Liver (tissue), 9 donors: ENCODE results near the gene TPX2. TPM values are rescaled to one million over a fixed set of nuclear protein-coding genes. Genes with fewer than 3 reads are reported as not detected.
A peak's percentile ranks its signal among the peaks of the same experiment; 100 is the strongest.
"Not testable (repeated sequence)": the region's sequence is repeated elsewhere in the genome, so short reads cannot be mapped to it uniquely, and the experiment has no call there.

Experiments used
- DNase-seq: peaks from one replicate; pipeline ENCODE4 v3.0.0-alpha.2; 2017; ENCODE audit warnings: low spot score
- H3K27ac ChIP-seq, 2 donors: one replicate each; pipeline ENCODE4 v1.7.0; 2013; ENCODE audit warnings: inconsistent platforms in 2 of 2, low read length in 2 of 2, control low read depth in 1 of 2, low read depth in 1 of 2, mild to moderate bottlenecking in 1 of 2
- H3K27me3 ChIP-seq, 4 donors: one replicate each; pipeline versions ENCODE4 v1.6.1 to v1.7.0; 2013; ENCODE audit warnings: low read length in 3 of 4, inconsistent platforms in 1 of 4, mild to moderate bottlenecking in 1 of 4, moderate library complexity in 1 of 4; ENCODE audit not compliant: control insufficient read depth in 4 of 4, insufficient read depth in 4 of 4
- H3K36me3 ChIP-seq, 4 donors: one replicate each; pipeline versions ENCODE4 v1.6.1 to v1.7.0; 2013; ENCODE audit warnings: low read length in 3 of 4, mild to moderate bottlenecking in 3 of 4, low read depth in 1 of 4, moderate library complexity in 1 of 4; ENCODE audit not compliant: control insufficient read depth in 4 of 4, insufficient read depth in 3 of 4
- H3K4me1 ChIP-seq, 4 donors: one replicate each; pipeline versions ENCODE4 v1.6.1 to v1.7.0; 2013; ENCODE audit warnings: low read length in 3 of 4, mild to moderate bottlenecking in 3 of 4, moderate library complexity in 1 of 4; ENCODE audit not compliant: control insufficient read depth in 4 of 4, insufficient read depth in 4 of 4
- H3K4me3 ChIP-seq, 3 donors: one replicate each; pipeline versions ENCODE4 v1.6.1 to v1.7.0; 2013; ENCODE audit warnings: low read length in 3 of 3, control low read depth in 1 of 3, low read depth in 1 of 3, mild to moderate bottlenecking in 1 of 3
- H3K9ac ChIP-seq, 2 donors: one replicate each; pipeline ENCODE4 v1.7.0; 2013; ENCODE audit warnings: low read length in 2 of 2, mild to moderate bottlenecking in 2 of 2, moderate library complexity in 2 of 2, control low read depth in 1 of 2, low read depth in 1 of 2
- H3K9me3 ChIP-seq, 4 donors: one replicate each; pipeline versions ENCODE4 v1.6.1 to v1.7.0; 2013; ENCODE audit warnings: low read length in 3 of 4; ENCODE audit not compliant: control insufficient read depth in 4 of 4
- ATF3 ChIP-seq: IDR thresholded peaks from 2 replicates; pipeline ENCODE4 v1.6.1; 2016; ENCODE audit warnings: antibody characterized with exemption
- CTCF ChIP-seq: fragments of 150-350 bp; IDR thresholded peaks from 2 replicates; pipeline ENCODE4 v1.5.1; 2017; ENCODE audit warnings: improper control_type of control experiment, low read depth, low read length; ENCODE audit not compliant: missing input control
- EGR1 ChIP-seq, 2 donors: IDR thresholded peaks; 2 replicates each; pipeline ENCODE4 v1.6.1; 2016 to 2018; ENCODE audit warnings: antibody characterized with exemption in 2 of 2, low read depth in 2 of 2
- FOXA2 ChIP-seq: IDR thresholded peaks from 2 replicates; pipeline ENCODE4 v1.6.1; 2016; ENCODE audit warnings: antibody characterized with exemption
- GABPA ChIP-seq, 2 donors: IDR thresholded peaks in 1 of 2; conservative IDR thresholded peaks in 1 of 2; 2 replicates each; pipeline ENCODE4 v1.6.1; 2016; ENCODE audit warnings: antibody characterized with exemption in 2 of 2, mild to moderate bottlenecking in 1 of 2, moderate library complexity in 1 of 2
- HNF4A ChIP-seq, 2 donors: conservative IDR thresholded peaks; 2 replicates each; pipeline ENCODE4 v1.6.1; 2016; ENCODE audit warnings: antibody characterized with exemption in 2 of 2, mild to moderate bottlenecking in 2 of 2
- JUND ChIP-seq, 2 donors: IDR thresholded peaks; 2 replicates each; pipeline ENCODE4 v1.6.1; 2016; ENCODE audit warnings: antibody characterized with exemption in 2 of 2
- NR2F2 ChIP-seq: IDR thresholded peaks from 2 replicates; pipeline ENCODE4 v1.6.1; 2016; ENCODE audit warnings: antibody characterized with exemption
- REST ChIP-seq: IDR thresholded peaks from 2 replicates; pipeline ENCODE4 v1.6.1; 2016; ENCODE audit warnings: antibody characterized with exemption, mild to moderate bottlenecking
- RXRA ChIP-seq, 2 donors: IDR thresholded peaks; 2 replicates each; pipeline ENCODE4 v1.6.1; 2017 to 2018; ENCODE audit warnings: antibody characterized with exemption in 2 of 2, mild to moderate bottlenecking in 1 of 2
- SP1 ChIP-seq: IDR thresholded peaks from 2 replicates; pipeline ENCODE4 v1.6.1; 2018; ENCODE audit warnings: antibody characterized with exemption, mild to moderate bottlenecking
- YY1 ChIP-seq: IDR thresholded peaks from 2 replicates; pipeline ENCODE4 v1.6.1; 2016; ENCODE audit warnings: antibody characterized with exemption, mild to moderate bottlenecking
- WGBS: extraction: QIAGEN DNeasy Blood & Tissue Kit; methylation state at CpG from one replicate; pipeline ENCODE4 v1.1.7; 2013; 5-methylcytosine and 5-hydroxymethylcytosine counted together
- polyA plus RNA-seq, 2 donors: library from polyadenylated mRNA; stranded (reverse) in 1 of 2; unstranded in 1 of 2; fragments of 200-250 nt in 1 of 2; fragments of >200 nt in 1 of 2; fragmentation: Nextera tagmentation in 1 of 2; extraction: Ambion mirVana in 1 of 2; gene quantifications; one replicate each; pipeline versions ENCODE4 v1.2.1 to v1.2.3, GENCODE V29; 2013 to 2015
- total RNA-seq, 2 donors: library from RNA; depleted of rRNA; stranded (reverse); fragments of >200 nt; gene quantifications; one replicate each; pipeline ENCODE4 v1.2.3, GENCODE V29; 2014
- TF ChIP-seq, protein P1 (sequence below): IDR thresholded peaks from 2 replicates; pipeline ENCODE4 v1.6.1; 2016; ENCODE audit warnings: antibody characterized with exemption
- TF ChIP-seq, protein P2 (sequence below): IDR thresholded peaks from 2 replicates; pipeline ENCODE4 v1.6.1; 2016; ENCODE audit warnings: antibody characterized with exemption
- donor health status: healthy.
- donor health status: healthy.
- donor health status: healthy.
- donor health status: healthy.
- donor health status: healthy.

Gene TPX2
- total and polyA plus RNA-seq, 4 donors, result 1.1 to 40.8 (median 2.4) TPM

DNA sequence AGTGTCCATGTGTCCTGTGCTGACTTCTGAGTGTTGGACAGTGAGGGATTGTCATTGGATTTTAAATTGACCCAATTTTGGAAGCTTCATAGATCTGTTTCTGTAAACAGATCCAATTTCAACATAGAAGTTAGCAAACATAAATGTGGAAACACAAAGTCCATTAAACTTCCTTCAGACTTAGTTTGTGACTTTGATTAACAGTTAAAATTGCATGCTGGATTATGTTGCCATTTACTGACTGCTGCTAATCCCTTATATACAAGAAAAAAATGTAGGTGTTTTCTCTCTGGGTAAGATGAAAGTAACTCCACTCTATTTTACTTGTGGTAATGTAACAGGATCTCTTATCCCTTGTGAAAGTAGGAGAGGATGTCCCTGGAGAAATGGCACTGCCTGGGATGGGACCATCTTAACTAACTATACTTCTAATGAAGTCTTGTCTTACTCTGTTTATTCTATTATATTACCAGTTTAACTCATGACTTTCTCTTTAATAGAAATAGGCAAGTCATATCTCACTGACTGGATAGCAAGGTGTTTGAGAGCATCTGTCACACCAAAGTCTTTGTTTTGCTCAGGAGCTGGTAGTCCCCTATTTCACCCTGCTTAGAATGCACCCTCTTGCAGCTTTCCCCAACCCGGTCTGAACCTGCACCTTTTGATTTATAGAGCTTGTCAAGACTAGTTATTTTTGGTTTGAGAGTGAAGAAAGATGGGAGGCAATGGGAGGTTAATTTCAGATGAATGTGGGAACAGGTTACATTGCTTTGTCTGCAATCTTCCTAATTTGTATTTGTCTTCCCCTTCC is 7.2 kb downstream of the TPX2 start (continued):
- TF ChIP-seq EGR1 (IDR thresholded peaks at IDR 0.05; ENCODE audit: low read depth in 2 of 2) (peak in 1 of 2 donors; percentile 49), CTCF (no peak), SP1 (peak; percentile 91), GABPA (IDR thresholded peaks at IDR 0.05 in 1 of 2, conservative IDR thresholded peaks at IDR 0.05 in 1 of 2) (no peak), JUND (IDR thresholded peaks at IDR 0.05) (peak; percentile 50 to 61), NR2F2 (no peak)

DNA sequence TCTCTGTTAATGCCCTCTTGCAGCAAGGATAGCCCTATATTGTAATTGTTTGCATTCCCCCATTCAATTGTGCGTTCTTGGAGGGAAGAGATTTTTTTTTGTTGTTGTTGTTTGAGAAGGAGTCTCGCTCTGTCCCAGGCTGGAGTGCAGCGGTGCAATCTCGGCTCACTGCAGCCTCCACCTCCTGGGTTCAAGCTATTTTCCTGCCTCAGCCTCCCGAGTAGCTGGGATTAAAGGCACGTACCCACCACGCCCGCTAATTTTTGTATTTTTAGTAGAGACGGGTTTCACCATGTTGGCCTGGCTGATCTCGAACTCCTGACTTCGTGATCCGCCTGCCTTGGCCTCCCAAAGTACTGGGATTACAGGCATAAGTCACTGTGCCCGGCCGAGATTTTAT is 7.9 kb downstream of the TPX2 start:
- not testable (repeated sequence) for H3K4me3 ChIP-seq, H3K36me3 ChIP-seq, H3K9me3 ChIP-seq, H3K9ac ChIP-seq, H3K27me3 ChIP-seq, DNase-seq
- Histone ChIP-seq H3K27ac (peak overlapping the region; percentile 42 to 64), H3K4me1 (peaks cover 1 to 30% (median 18%) of the 10 kb centered on the region in 4 donors)
- WGBS, result 93% methylated on average over 14 of the region's 14 CpGs

GRCh38 chr20:31747640-31748039 is 8.6 kb downstream of the TPX2 start:
- peak overlapping the region; percentile 40 to 41 for H3K27ac ChIP-seq
- DNase-seq, result no peak
- H3K9ac ChIP-seq, result no peak overlapping the region

More at GRCh38 chr20:31747640-31748039, 8.6 kb downstream of the TPX2 start:
- H3K4me3 ChIP-seq, result no peak overlapping the region
- H3K4me1 ChIP-seq, result peaks cover 1 to 30% (median 18%) of the 10 kb centered on the region in 4 donors
- H3K27me3 ChIP-seq, result no peaks in the 10 kb centered on the region
- H3K36me3 ChIP-seq, result peaks cover 0 to 2% (median 0%) of the 10 kb centered on the region in 4 donors
- WGBS, result 29% methylated on average over 5 of the region's 5 CpGs
- TF ChIP-seq, protein P1, sequence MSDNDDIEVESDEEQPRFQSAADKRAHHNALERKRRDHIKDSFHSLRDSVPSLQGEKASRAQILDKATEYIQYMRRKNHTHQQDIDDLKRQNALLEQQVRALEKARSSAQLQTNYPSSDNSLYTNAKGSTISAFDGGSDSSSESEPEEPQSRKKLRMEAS, result peak; percentile 19
- TF ChIP-seq HNF4A (conservative IDR thresholded peaks at IDR 0.05), result peak in 1 of 2 donors; percentile 23
- TF ChIP-seq FOXA2, result no peak
- TF ChIP-seq YY1, result peak; percentile 44
- no peak for TF ChIP-seq ATF3
- TF ChIP-seq GABPA (IDR thresholded peaks at IDR 0.05 in 1 of 2, conservative IDR thresholded peaks at IDR 0.05 in 1 of 2), result no peak
- TF ChIP-seq JUND (IDR thresholded peaks at IDR 0.05), result no peak
- TF ChIP-seq CTCF, result no peak
- no peak for TF ChIP-seq RXRA (IDR thresholded peaks at IDR 0.05)
- TF ChIP-seq, protein P2, sequence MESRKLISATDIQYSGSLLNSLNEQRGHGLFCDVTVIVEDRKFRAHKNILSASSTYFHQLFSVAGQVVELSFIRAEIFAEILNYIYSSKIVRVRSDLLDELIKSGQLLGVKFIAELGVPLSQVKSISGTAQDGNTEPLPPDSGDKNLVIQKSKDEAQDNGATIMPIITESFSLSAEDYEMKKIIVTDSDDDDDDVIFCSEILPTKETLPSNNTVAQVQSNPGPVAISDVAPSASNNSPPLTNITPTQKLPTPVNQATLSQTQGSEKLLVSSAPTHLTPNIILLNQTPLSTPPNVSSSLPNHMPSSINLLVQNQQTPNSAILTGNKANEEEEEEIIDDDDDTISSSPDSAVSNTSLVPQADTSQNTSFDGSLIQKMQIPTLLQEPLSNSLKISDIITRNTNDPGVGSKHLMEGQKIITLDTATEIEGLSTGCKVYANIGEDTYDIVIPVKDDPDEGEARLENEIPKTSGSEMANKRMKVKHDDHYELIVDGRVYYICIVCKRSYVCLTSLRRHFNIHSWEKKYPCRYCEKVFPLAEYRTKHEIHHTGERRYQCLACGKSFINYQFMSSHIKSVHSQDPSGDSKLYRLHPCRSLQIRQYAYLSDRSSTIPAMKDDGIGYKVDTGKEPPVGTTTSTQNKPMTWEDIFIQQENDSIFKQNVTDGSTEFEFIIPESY, result no peak
- TF ChIP-seq REST, result no peak
- no peaks in the 10 kb centered on the region for H3K9me3 ChIP-seq
